HG03064 (cell line): ENCODE results near the gene TRIM44.
"Not testable (repeated sequence)": the region's sequence is repeated elsewhere in the genome, so short reads cannot be mapped to it uniquely, and the experiment has no call there.

ENCODE experiments used
- ATAC-seq: cut with Tn5 transposase; IDR thresholded peaks from one replicate; pipeline ENCODE4 v1.9.1; 2021; ENCODE audit warnings: low read depth; ENCODE audit not compliant: unreplicated experiment

TRIM44 gene

GRCh38 chr11:35712533-35712932 is 50.0 kb downstream of the TRIM44 start:
- no peak for ATAC-seq

GRCh38 chr11:35714882-35715627 is 52.5 kb downstream of the TRIM44 start:
- peak; percentile 80 for ATAC-seq

GRCh38 chr11:35715677-35716076 is 53.1 kb downstream of the TRIM44 start:
- ATAC-seq = not testable (repeated sequence)

GRCh38 chr11:35717043-35717442 is 54.5 kb downstream of the TRIM44 start:
- ATAC-seq = no peak

GRCh38 chr11:35717520-35717919 is 54.9 kb downstream of the TRIM44 start:
- ATAC-seq = no peak

- ATAC-seq = no peak
Measured at GRCh38 chr11:35721651-35722282, 59.2 kb downstream of the TRIM44 start.

GRCh38 chr11:35722641-35723040 is 60.1 kb downstream of the TRIM44 start:
- ATAC-seq = no peak

GRCh38 chr11:35723493-35723892 is 60.9 kb downstream of the TRIM44 start:
- ATAC-seq = no peak

- no peak for ATAC-seq
Measured at GRCh38 chr11:35723913-35724312, 61.3 kb downstream of the TRIM44 start.

GRCh38 chr11:35725885-35726284 is 63.3 kb downstream of the TRIM44 start:
- no peak for ATAC-seq

- no peak for ATAC-seq
Measured at GRCh38 chr11:35727140-35727539, 64.6 kb downstream of the TRIM44 start.

GRCh38 chr11:35730254-35730653 is 67.7 kb downstream of the TRIM44 start:
- no peak for ATAC-seq

GRCh38 chr11:35734669-35735410 is 72.3 kb downstream of the TRIM44 start:
- ATAC-seq = no peak

GRCh38 chr11:35735411-35735810 is 72.8 kb downstream of the TRIM44 start:
- no peak for ATAC-seq

GRCh38 chr11:35735903-35736302 is 73.3 kb downstream of the TRIM44 start:
- ATAC-seq = no peak

- no peak for ATAC-seq
Measured at GRCh38 chr11:35736952-35737351, 74.4 kb downstream of the TRIM44 start.

- no peak for ATAC-seq
Measured at GRCh38 chr11:35740061-35740799, 77.7 kb downstream of the TRIM44 start.

- ATAC-seq = no peak
Measured at GRCh38 chr11:35742707-35743454, 80.3 kb downstream of the TRIM44 start.

- no peak for ATAC-seq
Measured at GRCh38 chr11:35746356-35747153, 84.0 kb downstream of the TRIM44 start.
